DND-41 (cell line): ENCODE results near the gene ERCC2.

Experiments used
- CTCF ChIP-seq: IDR thresholded peaks from 2 replicates; pipeline ENCODE4 v1.5.1; 2012; ENCODE audit warnings: borderline replicate concordance, low read length, moderate library complexity, mild to moderate bottlenecking; ENCODE audit not compliant: poor library complexity, severe bottlenecking; ENCODE audit errors: extremely low read depth
- EZH2 ChIP-seq: IDR thresholded peaks from 3 replicates; pipeline ENCODE4 v1.6.1; 2012; ENCODE audit warnings: borderline replicate concordance, low read depth, mild to moderate bottlenecking, moderate library complexity, low read length, inconsistent platforms; ENCODE audit not compliant: severe bottlenecking

- TF ChIP-seq CTCF, result no peak
- no peak for TF ChIP-seq EZH2
Measured at GRCh38 chr19:45320997-45321775, 49.2 kb downstream of the ERCC2 start.
